Uterus (tissue), 4 donors: ENCODE data around the gene CMKLR1. TPM values are rescaled to one million over a fixed set of nuclear protein-coding genes. Genes with fewer than 3 reads are reported as not detected.

Experiments used
- DNase-seq, 2 donors: peaks; one replicate each; pipeline ENCODE4 v3.0.0-alpha.2; 2019 to 2020
- H3K27ac ChIP-seq, 2 donors: fragments of 200-600 bp; sonication (generic); 1 replicate in 1 of 2; 2 replicates in 1 of 2; pipeline ENCODE4 v1.5.1; 2016 to 2018
- H3K27me3 ChIP-seq, 2 donors: fragments of 200-600 bp; sonication (generic); one replicate each; pipeline ENCODE4 v1.5.1; 2018 to 2019; ENCODE audit warnings: control low read depth in 1 of 2
- H3K36me3 ChIP-seq, 2 donors: fragments of 200-600 bp; sonication (generic); one replicate each; pipeline ENCODE4 v1.5.1; 2019; ENCODE audit warnings: control low read depth in 1 of 2
- H3K4me1 ChIP-seq, 2 donors: fragments of 200-600 bp; sonication (generic); one replicate each; pipeline ENCODE4 v1.5.1; 2018 to 2019; ENCODE audit warnings: control low read depth in 1 of 2
- H3K4me3 ChIP-seq, 2 donors: fragments of 200-600 bp; sonication (generic); 1 replicate in 1 of 2; 2 replicates in 1 of 2; pipeline ENCODE4 v1.5.1; 2018 to 2019; ENCODE audit warnings: mild to moderate bottlenecking in 1 of 2
- H3K9me3 ChIP-seq, 2 donors: fragments of 200-600 bp; sonication (generic); one replicate each; pipeline ENCODE4 v1.5.1; 2019; ENCODE audit warnings: control low read depth in 1 of 2
- CTCF ChIP-seq, 4 experiments: fragments of 200-600 bp in 2 of 4; fragments of 450-650 bp in 2 of 4; sonication (generic) in 2 of 4; IDR thresholded peaks; one replicate each; pipeline ENCODE4 v1.5.1; 2016 to 2019; ENCODE audit warnings: antibody characterized with exemption in 4 of 4, mild to moderate bottlenecking in 2 of 4, moderate library complexity in 1 of 4
- POLR2A ChIP-seq, 2 donors: fragments of 450-650 bp; IDR thresholded peaks; one replicate each; pipeline ENCODE4 v1.6.1; 2016; ENCODE audit warnings: antibody characterized with exemption in 2 of 2, mild to moderate bottlenecking in 1 of 2, moderate library complexity in 1 of 2
- intact Hi-C: fragments of 100-400 bp; cut with DNase I; formaldehyde crosslinking; loops from one replicate; pipeline ENCODE4 v1.15.1; 2023; ENCODE audit warnings: low total_unique reads
- total RNA-seq, 4 donors: library from RNA; depleted of rRNA in 3 of 4; stranded (reverse); fragments of >200 nt in 3 of 4; gene quantifications; one replicate each; pipeline versions ENCODE4 v1.1.0 to v1.2.4, GENCODE V29; 2014 to 2023
- donor health status: DM: yes; HTN: yes; CAD: no.

CMKLR1 gene
- total RNA-seq, 4 donors from 2014 or later: 8.2 to 27.1 (median 11.5) TPM

GRCh38 chr12:108282160-108282559 lies 57.0 kb downstream of the CMKLR1 start:
- Histone ChIP-seq H3K27ac (no peak overlapping the region), H3K4me3 (no peak overlapping the region), H3K4me1 (no peaks in the 10 kb centered on the region), H3K36me3 (no peaks in the 10 kb centered on the region), H3K9me3 (no peaks in the 10 kb centered on the region), H3K27me3 (no peaks in the 10 kb centered on the region)
- no peak for DNase-seq
- intact Hi-C loops: no loop called here
- TF ChIP-seq CTCF (IDR thresholded peaks at IDR 0.05): no peak
- no peak for TF ChIP-seq POLR2A (IDR thresholded peaks at IDR 0.05)

GRCh38 chr12:108277613-108278012 lies 61.5 kb downstream of the CMKLR1 start:
- no peak overlapping the region for H3K4me3 ChIP-seq
- no peaks in the 10 kb centered on the region for H3K27me3 ChIP-seq
- H3K4me1 ChIP-seq: no peaks in the 10 kb centered on the region
- no peaks in the 10 kb centered on the region for H3K9me3 ChIP-seq
- no peak overlapping the region for H3K27ac ChIP-seq
- TF ChIP-seq CTCF (IDR thresholded peaks at IDR 0.05) (no peak), POLR2A (IDR thresholded peaks at IDR 0.05) (no peak)
- H3K36me3 ChIP-seq: no peaks in the 10 kb centered on the region
- intact Hi-C loops: no loop called here
- no peak for DNase-seq

GRCh38 chr12:108273217-108273616 lies 65.9 kb downstream of the CMKLR1 start:
- intact Hi-C loops: no loop called here
- no peak for DNase-seq
- no peaks in the 10 kb centered on the region for H3K36me3 ChIP-seq
- no peaks in the 10 kb centered on the region for H3K4me1 ChIP-seq
- TF ChIP-seq POLR2A (IDR thresholded peaks at IDR 0.05): no peak
- no peak for TF ChIP-seq CTCF (IDR thresholded peaks at IDR 0.05)
- H3K27ac ChIP-seq: no peak overlapping the region
- no peaks in the 10 kb centered on the region for H3K27me3 ChIP-seq
- no peak overlapping the region for H3K4me3 ChIP-seq
- no peaks in the 10 kb centered on the region for H3K9me3 ChIP-seq

- no peak for DNase-seq
- intact Hi-C loops: no loop called here
- Histone ChIP-seq H3K4me3 (no peak overlapping the region), H3K27me3 (no peaks in the 10 kb centered on the region), H3K36me3 (no peaks in the 10 kb centered on the region), H3K9me3 (no peaks in the 10 kb centered on the region), H3K4me1 (no peaks in the 10 kb centered on the region), H3K27ac (no peak overlapping the region)
- TF ChIP-seq CTCF (IDR thresholded peaks at IDR 0.05) (no peak), POLR2A (IDR thresholded peaks at IDR 0.05) (no peak)
Measured at GRCh38 chr12:108271951-108272872, 66.9 kb downstream of the CMKLR1 start.

GRCh38 chr12:108270849-108271143 lies 68.3 kb downstream of the CMKLR1 start:
- H3K4me3 ChIP-seq: no peak overlapping the region
- no peak for DNase-seq
- TF ChIP-seq POLR2A (IDR thresholded peaks at IDR 0.05) (no peak), CTCF (IDR thresholded peaks at IDR 0.05) (no peak)
- H3K9me3 ChIP-seq: no peaks in the 10 kb centered on the region
- no peaks in the 10 kb centered on the region for H3K36me3 ChIP-seq
- H3K27ac ChIP-seq: no peak overlapping the region
- H3K27me3 ChIP-seq: no peaks in the 10 kb centered on the region
- H3K4me1 ChIP-seq: no peaks in the 10 kb centered on the region
- intact Hi-C loops: no loop called here
